ENCODE measurements around the gene SH3RF3. TPM values are rescaled to one million over a fixed set of nuclear protein-coding genes. Genes with fewer than 3 reads are reported as not detected.

SH3RF3 gene
- polyA plus RNA-seq, 1 of the 3 experiments (the other 2 are of a cell fraction), result 1.9 TPM

- H3K27me3 ChIP-seq (ENCODE audit: insufficient read depth), result no peaks in the 10 kb centered on the region
- no peak for DNase-seq
- no peaks in the 10 kb centered on the region for H4K20me1 ChIP-seq (ENCODE audit: insufficient read depth)
- no peak overlapping the region for H3K9ac ChIP-seq
- ChIA-PET POLR2A (no interaction called here), CTCF (interaction anchor here (0.9 to 1.3 kb wide), 2 partner anchors 12 to 214 kb away, joined by 4 read pairs; no protein-coding TSS in a partner anchor)
- 87% methylated on average over 7 of the region's 7 CpGs for WGBS (ENCODE audit: low lambda C conversion rate)
- H3K4me2 ChIP-seq, result no peak overlapping the region
- H3K9me2 ChIP-seq, result no peaks in the 10 kb centered on the region
- no peaks in the 10 kb centered on the region for H3K4me1 ChIP-seq (ENCODE audit: control insufficient read depth in 1 of 2, insufficient read depth in 2 of 2, low read depth in 1 of 2, low read length in 1 of 2)
- TF ChIP-seq POLR2AphosphoS5 (IDR thresholded peaks at IDR 0.05; ENCODE audit: low read depth, low read length) (no peak), REST (IDR thresholded peaks at IDR 0.05; ENCODE audit: low read depth, low read length) (no peak), MAX (IDR thresholded peaks at IDR 0.05; ENCODE audit: low read depth) (no peak), NFIC (IDR thresholded peaks at IDR 0.05; ENCODE audit: borderline replicate concordance) (no peak)
- no peak overlapping the region for H3K4me3 ChIP-seq (ENCODE audit: low read depth in 2 of 2, low read length in 1 of 2)
- no peaks in the 10 kb centered on the region for H3K79me2 ChIP-seq (ENCODE audit: insufficient read depth)
- H3K36me3 ChIP-seq (replicated peaks in 1 of 2; ENCODE audit: control insufficient read depth in 1 of 2, insufficient read depth in 2 of 2, low read length in 1 of 2), result no peaks in the 10 kb centered on the region
- no peaks in the 10 kb centered on the region for H3K9me3 ChIP-seq
- H2AFZ ChIP-seq (ENCODE audit: low read depth), result no peak overlapping the region
- H3K27ac ChIP-seq (ENCODE audit: low read depth in 2 of 2, low read length in 1 of 2), result no peak overlapping the region
- H3F3A ChIP-seq (replicated peaks; ENCODE audit: insufficient read depth), result no peaks in the 10 kb centered on the region
These were observed 393.0 kb downstream of the SH3RF3 start for GRCh38 chr2:109522063-109522374.

GRCh38 chr2:109523121-109523520 lies 394.1 kb downstream of the SH3RF3 start:
- no peaks in the 10 kb centered on the region for H4K20me1 ChIP-seq (ENCODE audit: insufficient read depth)
- H3K4me1 ChIP-seq (ENCODE audit: control insufficient read depth in 1 of 2, insufficient read depth in 2 of 2, low read depth in 1 of 2, low read length in 1 of 2), result no peaks in the 10 kb centered on the region
- TF ChIP-seq FOXM1 (IDR thresholded peaks at IDR 0.05; ENCODE audit: low read depth), result no peak
- no peak for TF ChIP-seq TAF1 (IDR thresholded peaks at IDR 0.05; ENCODE audit: borderline replicate concordance, low read depth, low read length)
- no peak for TF ChIP-seq RAD21 (IDR thresholded peaks at IDR 0.05; ENCODE audit: low read length)
- no peak for TF ChIP-seq USF1 (IDR thresholded peaks at IDR 0.05; ENCODE audit: borderline replicate concordance, low read depth)
- no peak for TF ChIP-seq JUND (IDR thresholded peaks at IDR 0.05)
- TF ChIP-seq RXRA (IDR thresholded peaks at IDR 0.05; ENCODE audit: borderline replicate concordance, low read depth), result no peak
- no peak for TF ChIP-seq RFX5 (IDR thresholded peaks at IDR 0.05; ENCODE audit: low read length)
- no peak for TF ChIP-seq YY1 (IDR thresholded peaks at IDR 0.05; ENCODE audit: low read depth)
- no peak for TF ChIP-seq GABPA (IDR thresholded peaks at IDR 0.05; ENCODE audit: low read depth)
- no peak for TF ChIP-seq PBX3 (IDR thresholded peaks at IDR 0.05)
- no peak for TF ChIP-seq IRF3 (IDR thresholded peaks at IDR 0.05; ENCODE audit: low read depth, low read length)
- H3K4me2 ChIP-seq, result no peak overlapping the region
- no peaks in the 10 kb centered on the region for H3K27me3 ChIP-seq (ENCODE audit: insufficient read depth)
- H3K4me3 ChIP-seq (ENCODE audit: low read depth in 2 of 2, low read length in 1 of 2), result no peak overlapping the region
- ChIA-PET POLR2A (no interaction called here), CTCF (interaction anchor here (1.3 to 3.3 kb wide), 3 partner anchors 13 to 213 kb away, joined by 4 to 11 read pairs (median 5); no protein-coding TSS in a partner anchor)
- H3K9me2 ChIP-seq, result no peaks in the 10 kb centered on the region
- no peak overlapping the region for H2AFZ ChIP-seq (ENCODE audit: low read depth)
- H3F3A ChIP-seq (replicated peaks; ENCODE audit: insufficient read depth), result no peaks in the 10 kb centered on the region
- WGBS (ENCODE audit: low lambda C conversion rate), result 60% methylated on average over 2 of the region's 6 CpGs
- no peak for DNase-seq
- H3K27ac ChIP-seq (ENCODE audit: low read depth in 2 of 2, low read length in 1 of 2), result no peak overlapping the region
- H3K36me3 ChIP-seq (replicated peaks in 1 of 2; ENCODE audit: control insufficient read depth in 1 of 2, insufficient read depth in 2 of 2, low read length in 1 of 2), result no peaks in the 10 kb centered on the region
- no peaks in the 10 kb centered on the region for H3K79me2 ChIP-seq (ENCODE audit: insufficient read depth)
- no peaks in the 10 kb centered on the region for H3K9me3 ChIP-seq
- H3K9ac ChIP-seq, result no peak overlapping the region

Measured in SK-N-SH (cell line).